Activated CD8-positive, alpha-beta T cell treated with anti-CD3 and anti-CD28 coated beads for 36 hours (primary cell): ENCODE data around the gene ASAP2. TPM values are rescaled to one million over a fixed set of nuclear protein-coding genes. Genes with fewer than 3 reads are reported as not detected.

Experiments used
- ATAC-seq: fragments of 200-7000 bp; cut with Tn5 transposase; one replicate; pipeline ENCODE4 v1.10.0; 2021; ENCODE audit warnings: mild to moderate bottlenecking, moderate library complexity
- CTCF ChIA-PET: fragments of 350-600 bp; sonication (Branson Sonifier 250); formaldehyde crosslinking; loops from one replicate; lab custom pipeline; 2021; ENCODE audit warnings: antibody characterized with exemption; lab: Charles Lee
- POLR2A ChIA-PET: fragments of 350-600 bp; sonication (Branson Sonifier 250); formaldehyde crosslinking; loops from one replicate; lab custom pipeline; 2021; ENCODE audit warnings: antibody characterized with exemption; lab: Charles Lee
- DNase-seq: peaks from one replicate; pipeline ENCODE4 v3.0.0-alpha.2; 2020
- H3K27ac Mint-ChIP-seq: one replicate; pipeline ENCODE4 v1.8.0; 2021; ENCODE audit warnings: mild to moderate bottlenecking, mixed read lengths
- H3K27me3 Mint-ChIP-seq: one replicate; pipeline ENCODE4 v1.8.0; 2021; ENCODE audit warnings: mixed read lengths
- H3K36me3 Mint-ChIP-seq: one replicate; pipeline ENCODE4 v1.8.0; 2021; ENCODE audit warnings: low read depth, mixed read lengths
- H3K4me1 Mint-ChIP-seq: one replicate; pipeline ENCODE4 v1.8.0; 2021; ENCODE audit warnings: low read depth, mixed read lengths
- H3K4me3 Mint-ChIP-seq: one replicate; pipeline ENCODE4 v1.8.0; 2021; ENCODE audit warnings: mild to moderate bottlenecking, moderate library complexity, mixed read lengths
- H3K9me3 Mint-ChIP-seq: one replicate; pipeline ENCODE4 v1.8.0; 2021; ENCODE audit warnings: mixed read lengths
- intact Hi-C: fragments of 100-400 bp; cut with micrococcal nuclease; formaldehyde crosslinking; loops from one replicate; pipeline ENCODE4 v1.10.0; 2022
- total RNA-seq, 2 experiments: library from RNA; stranded (reverse); gene quantifications; one replicate each; pipeline ENCODE4 v1.2.3, GENCODE V29; 2021
- TF ChIP-seq, protein P1 (sequence below): fragments of 200-600 bp; IDR thresholded peaks from one replicate; pipeline ENCODE4 v1.8.0; 2022; ENCODE audit warnings: antibody characterized with exemption, mild to moderate bottlenecking

The ASAP2 gene
- total RNA-seq, 2 experiments from 2014 or later: not detected

DNA sequence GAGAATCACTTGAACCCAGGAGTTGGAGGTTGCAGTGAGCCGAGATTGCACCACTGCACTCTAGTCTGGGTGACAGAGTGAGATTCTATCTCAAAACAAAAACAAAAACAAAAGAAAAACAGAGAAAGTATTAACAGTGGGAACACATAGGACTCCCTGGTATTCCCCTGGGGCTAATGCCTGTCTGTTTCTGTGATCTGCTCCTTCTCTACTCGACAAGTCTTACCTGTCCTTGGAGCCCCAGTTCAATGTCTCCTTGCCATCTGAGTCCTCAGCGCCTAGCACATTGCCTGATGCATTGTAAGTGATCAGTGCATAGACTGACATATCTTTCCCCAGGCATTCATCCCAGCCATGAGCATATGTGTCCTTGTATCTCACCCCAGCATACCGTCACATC lies 85.8 kb downstream of the ASAP2 start:
- Mint-ChIP-seq H3K9me3 (no peaks in the 10 kb centered on the region), H3K27me3 (peaks cover 4% of the 10 kb centered on the region), H3K4me3 (no peak overlapping the region), H3K4me1 (no peaks in the 10 kb centered on the region), H3K36me3 (no peaks in the 10 kb centered on the region), H3K27ac (no peak overlapping the region)
- CTCF ChIA-PET: no interaction called here
- intact Hi-C loops: no loop called here
- POLR2A ChIA-PET: no interaction called here
- TF ChIP-seq, protein P1, sequence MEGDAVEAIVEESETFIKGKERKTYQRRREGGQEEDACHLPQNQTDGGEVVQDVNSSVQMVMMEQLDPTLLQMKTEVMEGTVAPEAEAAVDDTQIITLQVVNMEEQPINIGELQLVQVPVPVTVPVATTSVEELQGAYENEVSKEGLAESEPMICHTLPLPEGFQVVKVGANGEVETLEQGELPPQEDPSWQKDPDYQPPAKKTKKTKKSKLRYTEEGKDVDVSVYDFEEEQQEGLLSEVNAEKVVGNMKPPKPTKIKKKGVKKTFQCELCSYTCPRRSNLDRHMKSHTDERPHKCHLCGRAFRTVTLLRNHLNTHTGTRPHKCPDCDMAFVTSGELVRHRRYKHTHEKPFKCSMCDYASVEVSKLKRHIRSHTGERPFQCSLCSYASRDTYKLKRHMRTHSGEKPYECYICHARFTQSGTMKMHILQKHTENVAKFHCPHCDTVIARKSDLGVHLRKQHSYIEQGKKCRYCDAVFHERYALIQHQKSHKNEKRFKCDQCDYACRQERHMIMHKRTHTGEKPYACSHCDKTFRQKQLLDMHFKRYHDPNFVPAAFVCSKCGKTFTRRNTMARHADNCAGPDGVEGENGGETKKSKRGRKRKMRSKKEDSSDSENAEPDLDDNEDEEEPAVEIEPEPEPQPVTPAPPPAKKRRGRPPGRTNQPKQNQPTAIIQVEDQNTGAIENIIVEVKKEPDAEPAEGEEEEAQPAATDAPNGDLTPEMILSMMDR: no peak
- no peak for DNase-seq
- no peak for ATAC-seq

DNA sequence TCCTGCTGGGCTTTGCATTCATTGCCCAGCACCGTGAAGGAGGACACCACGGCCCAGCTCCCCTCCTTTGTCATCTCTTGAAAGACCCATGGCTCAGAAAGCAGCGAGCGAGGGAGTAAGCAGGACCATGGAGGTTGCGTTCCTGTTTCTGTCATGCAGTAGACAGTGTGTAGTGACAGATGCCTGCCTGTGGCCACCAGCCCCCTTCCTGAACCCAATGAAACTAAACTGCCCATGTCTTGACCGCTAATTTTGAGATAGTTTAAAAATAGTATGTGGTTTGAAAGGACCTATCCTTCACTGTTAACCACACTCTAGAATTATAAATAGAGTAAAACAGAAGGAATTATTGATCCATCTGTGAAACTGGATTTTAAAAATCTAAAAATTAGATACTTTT lies 88.2 kb downstream of the ASAP2 start:
- H3K27ac Mint-ChIP-seq: no peak overlapping the region
- ChIA-PET CTCF (no interaction called here), POLR2A (no interaction called here)
- no peaks in the 10 kb centered on the region for H3K9me3 Mint-ChIP-seq
- no peaks in the 10 kb centered on the region for H3K4me1 Mint-ChIP-seq
- no peak overlapping the region for H3K4me3 Mint-ChIP-seq
- TF ChIP-seq, protein P1: no peak
- DNase-seq: no peak
- H3K36me3 Mint-ChIP-seq: no peaks in the 10 kb centered on the region
- no peak for ATAC-seq
- H3K27me3 Mint-ChIP-seq: no peaks in the 10 kb centered on the region
- intact Hi-C loops: no loop called here

DNA sequence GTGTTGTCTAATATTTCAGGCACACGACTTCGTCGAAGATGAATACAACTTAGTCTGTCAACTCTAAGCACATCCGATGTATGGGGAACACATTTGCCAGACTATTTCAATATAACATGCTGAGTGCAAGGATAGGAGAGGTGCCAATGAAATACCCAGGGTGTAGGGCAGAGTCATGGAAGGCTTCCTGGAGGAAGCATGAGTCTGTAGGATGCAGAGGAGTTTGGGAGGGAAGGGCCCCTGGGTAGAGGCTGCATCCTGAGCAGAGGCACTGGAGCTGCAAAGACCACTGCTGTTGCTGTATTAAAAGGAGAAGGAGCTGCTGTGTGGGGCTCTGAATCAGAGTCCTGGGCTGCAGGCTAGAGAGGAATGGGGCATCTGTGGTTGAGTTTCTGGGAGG lies 89.9 kb downstream of the ASAP2 start:
- TF ChIP-seq, protein P1: no peak
- no peak overlapping the region for H3K27ac Mint-ChIP-seq
- ATAC-seq: no peak
- no peak overlapping the region for H3K4me3 Mint-ChIP-seq
- POLR2A ChIA-PET: no interaction called here
- H3K36me3 Mint-ChIP-seq: no peaks in the 10 kb centered on the region
- CTCF ChIA-PET: no interaction called here
- no peaks in the 10 kb centered on the region for H3K4me1 Mint-ChIP-seq
- intact Hi-C loops: no loop called here
- H3K9me3 Mint-ChIP-seq: no peaks in the 10 kb centered on the region
- no peak for DNase-seq
- no peaks in the 10 kb centered on the region for H3K27me3 Mint-ChIP-seq

DNA sequence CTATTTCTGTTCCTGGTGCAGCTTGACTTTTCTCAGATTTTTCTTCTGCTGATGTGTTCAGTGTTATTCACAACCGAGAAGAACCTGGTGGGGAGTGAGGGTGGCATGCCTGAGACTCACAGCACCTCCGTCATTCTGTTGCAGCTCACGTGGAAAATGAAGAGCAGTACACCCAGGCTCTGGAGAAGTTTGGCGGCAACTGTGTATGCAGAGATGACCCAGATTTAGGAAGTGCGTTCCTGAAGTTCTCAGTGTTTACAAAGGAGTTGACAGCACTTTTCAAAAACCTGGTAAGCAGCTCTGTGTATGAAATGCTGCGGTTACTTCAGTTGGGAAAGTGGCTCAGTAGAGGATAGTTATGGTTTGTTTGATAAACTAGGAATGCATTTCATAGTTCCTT lies 90.5 kb downstream of the ASAP2 start:
- Mint-ChIP-seq H3K4me1 (no peaks in the 10 kb centered on the region), H3K9me3 (no peaks in the 10 kb centered on the region), H3K27me3 (no peaks in the 10 kb centered on the region), H3K27ac (no peak overlapping the region), H3K36me3 (no peaks in the 10 kb centered on the region), H3K4me3 (no peak overlapping the region)
- CTCF ChIA-PET: no interaction called here
- DNase-seq (no peak), ATAC-seq (no peak)
- POLR2A ChIA-PET: no interaction called here
- TF ChIP-seq, protein P1: no peak
- intact Hi-C loops: no loop called here

DNA sequence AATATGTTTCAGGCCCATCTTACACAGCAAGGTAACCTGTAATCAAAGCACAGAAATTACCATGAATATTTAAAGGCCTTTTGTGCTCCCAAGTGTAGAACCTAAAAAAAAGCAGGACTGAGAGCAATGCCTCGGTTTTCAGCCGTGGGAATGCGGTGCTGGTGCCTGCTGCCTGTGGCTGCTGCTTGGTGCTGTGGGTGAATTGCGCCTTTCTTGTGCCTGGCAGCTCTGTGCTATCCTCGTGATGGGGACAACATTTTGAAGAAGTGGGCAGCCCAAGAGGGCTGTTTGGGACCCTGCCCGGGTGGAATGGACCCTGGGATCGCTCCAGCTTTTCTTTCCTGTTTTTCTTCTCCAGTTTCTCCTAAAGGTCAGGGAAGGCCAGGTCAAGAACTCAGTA lies 91.2 kb downstream of the ASAP2 start:
- TF ChIP-seq, protein P1: no peak
- POLR2A ChIA-PET: no interaction called here
- H3K4me1 Mint-ChIP-seq: no peaks in the 10 kb centered on the region
- H3K9me3 Mint-ChIP-seq: no peaks in the 10 kb centered on the region
- intact Hi-C loops: no loop called here
- CTCF ChIA-PET: interaction anchor here (1.6 kb wide), 1 partner anchor 158 kb away, joined by 3 read pairs; no protein-coding TSS in a partner anchor
- DNase-seq (no peak), ATAC-seq (no peak)
- no peaks in the 10 kb centered on the region for H3K36me3 Mint-ChIP-seq
- H3K27me3 Mint-ChIP-seq: no peaks in the 10 kb centered on the region
- no peak overlapping the region for H3K4me3 Mint-ChIP-seq
- no peak overlapping the region for H3K27ac Mint-ChIP-seq
